22Rv1 (cell line): Measurements from ENCODE around the gene SCGB1C1.
"Not testable (repeated sequence)": the region's sequence is repeated elsewhere in the genome, so short reads cannot be mapped to it uniquely, and the experiment has no call there.

Source experiments
- H3K27ac ChIP-seq: fragments of 450-650 bp; 2 replicates; pipeline ENCODE4 v1.5.1; 2017
- ZFX ChIP-seq: fragments of 450-650 bp; IDR thresholded peaks from 2 replicates; pipeline ENCODE4 v1.6.1; 2017; ENCODE audit warnings: antibody characterized with exemption, borderline replicate concordance
- TF ChIP-seq, protein P1 (sequence below): fragments of 450-650 bp; IDR thresholded peaks from 2 replicates; pipeline ENCODE4 v1.5.1; 2017; ENCODE audit warnings: mild to moderate bottlenecking

SCGB1C1 gene

GRCh38 chr11:192674-193128 lies at the start of gene SCGB1C1:
SCGB1C1 (plus strand) TSS chr11:193078; CDS start chr11:193100, 22 bp downstream.
- H3K27ac ChIP-seq = not testable (repeated sequence)

- H3K27ac ChIP-seq = not testable (repeated sequence)
Measured at GRCh38 chr11:180242-180641, 12.6 kb upstream of the SCGB1C1 start.

DNA sequence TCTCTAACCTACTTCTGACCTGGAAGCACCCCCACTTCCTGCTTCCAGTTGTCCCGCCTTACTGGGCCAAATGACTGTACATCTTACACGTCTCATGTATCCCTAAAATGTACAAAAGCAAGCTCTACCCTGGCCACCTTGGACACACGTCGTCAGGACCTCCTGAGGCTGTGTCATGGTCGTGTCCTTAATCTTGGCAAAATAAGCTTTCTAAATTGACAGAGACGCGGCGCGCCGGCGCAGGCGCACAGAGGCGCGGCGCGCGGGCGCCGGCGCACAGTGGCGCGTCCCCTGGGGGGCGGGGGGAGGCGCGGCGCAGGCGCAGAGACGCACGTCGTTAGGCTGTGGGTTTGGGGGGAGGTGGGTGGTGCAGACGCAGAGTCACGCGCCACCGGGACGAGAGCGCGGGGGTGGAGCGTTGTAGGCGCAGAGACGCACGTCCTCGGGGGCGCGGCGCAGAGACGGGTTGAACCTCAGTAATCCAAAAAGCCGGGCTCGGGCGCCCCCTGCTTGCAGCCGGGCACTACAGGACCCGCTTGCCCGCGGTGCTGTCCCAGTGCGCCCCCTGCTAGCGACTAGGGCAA lies 3.6 kb upstream of the SCGB1C1 start:
- H3K27ac ChIP-seq = not testable (repeated sequence)

- H3K27ac ChIP-seq = not testable (repeated sequence)
Measured at GRCh38 chr11:189843-190311, 3.0 kb upstream of the SCGB1C1 start.

DNA sequence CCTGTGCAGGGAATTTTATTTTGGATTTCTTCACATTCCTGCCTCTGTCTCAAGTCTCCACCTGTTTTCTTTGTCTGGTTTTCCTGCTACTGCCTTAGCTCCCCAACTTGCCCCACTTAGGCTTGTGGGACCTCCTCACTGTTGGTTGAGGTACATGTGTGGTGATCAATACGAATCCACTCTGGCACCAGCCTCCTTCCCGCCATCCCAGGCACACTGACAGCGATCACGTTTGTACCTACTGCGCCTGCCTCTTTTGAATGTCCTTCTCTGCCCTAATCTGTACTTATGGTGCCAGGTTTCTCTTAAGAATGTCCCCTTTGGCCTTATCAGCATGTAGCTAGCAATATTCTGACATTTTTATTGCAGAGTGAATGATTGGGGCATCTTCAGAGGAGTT lies 2.3 kb upstream of the SCGB1C1 start:
- H3K27ac ChIP-seq = not testable (repeated sequence)

DNA sequence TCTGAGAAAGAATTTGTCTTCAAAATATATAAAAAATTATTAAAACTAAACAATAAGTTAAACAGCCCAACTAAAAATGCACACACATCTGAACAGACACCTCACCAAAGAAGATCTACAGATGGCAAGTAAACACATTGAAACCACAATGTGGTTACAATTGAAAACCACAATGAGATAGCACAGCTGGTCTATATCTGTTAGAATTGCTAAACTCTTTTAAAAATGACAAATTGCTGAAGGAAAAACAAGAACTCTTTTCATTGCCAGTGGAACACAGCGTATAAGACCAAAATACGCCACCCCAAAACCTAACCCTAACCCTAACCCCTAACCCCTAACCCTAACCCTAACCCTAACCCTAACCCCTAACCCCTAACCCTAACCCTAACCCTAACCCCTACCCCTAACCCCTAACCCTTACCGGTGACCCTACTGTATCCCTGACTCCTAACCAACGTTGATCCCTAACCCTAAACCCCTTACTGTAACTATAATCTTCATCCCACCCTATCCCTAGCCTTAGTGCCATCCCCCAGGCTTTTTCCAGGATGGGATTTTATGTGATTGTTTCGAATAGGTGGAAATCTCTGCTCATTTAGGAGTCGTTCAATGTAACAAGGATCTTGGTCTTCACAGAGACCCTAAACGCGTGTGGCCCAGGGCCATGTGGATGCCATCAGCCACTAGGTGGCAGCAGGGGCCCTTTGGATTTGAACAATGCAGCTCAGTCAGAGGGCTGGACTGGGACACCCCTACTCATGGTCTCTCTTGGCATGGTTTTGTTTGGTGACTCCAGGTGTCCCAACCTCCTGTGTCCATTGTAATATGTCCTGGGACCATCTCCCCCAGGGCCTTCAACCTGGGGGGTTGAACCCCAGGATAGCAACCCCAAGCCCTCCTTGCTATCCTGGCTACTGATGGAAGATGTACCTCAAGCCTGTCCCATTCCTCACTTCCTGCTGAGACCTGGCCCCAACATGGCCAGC lies 1.1 kb upstream of the SCGB1C1 start:
- H3K27ac ChIP-seq = not testable (repeated sequence)
- TF ChIP-seq, protein P1, sequence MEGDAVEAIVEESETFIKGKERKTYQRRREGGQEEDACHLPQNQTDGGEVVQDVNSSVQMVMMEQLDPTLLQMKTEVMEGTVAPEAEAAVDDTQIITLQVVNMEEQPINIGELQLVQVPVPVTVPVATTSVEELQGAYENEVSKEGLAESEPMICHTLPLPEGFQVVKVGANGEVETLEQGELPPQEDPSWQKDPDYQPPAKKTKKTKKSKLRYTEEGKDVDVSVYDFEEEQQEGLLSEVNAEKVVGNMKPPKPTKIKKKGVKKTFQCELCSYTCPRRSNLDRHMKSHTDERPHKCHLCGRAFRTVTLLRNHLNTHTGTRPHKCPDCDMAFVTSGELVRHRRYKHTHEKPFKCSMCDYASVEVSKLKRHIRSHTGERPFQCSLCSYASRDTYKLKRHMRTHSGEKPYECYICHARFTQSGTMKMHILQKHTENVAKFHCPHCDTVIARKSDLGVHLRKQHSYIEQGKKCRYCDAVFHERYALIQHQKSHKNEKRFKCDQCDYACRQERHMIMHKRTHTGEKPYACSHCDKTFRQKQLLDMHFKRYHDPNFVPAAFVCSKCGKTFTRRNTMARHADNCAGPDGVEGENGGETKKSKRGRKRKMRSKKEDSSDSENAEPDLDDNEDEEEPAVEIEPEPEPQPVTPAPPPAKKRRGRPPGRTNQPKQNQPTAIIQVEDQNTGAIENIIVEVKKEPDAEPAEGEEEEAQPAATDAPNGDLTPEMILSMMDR = peak; percentile 71

DNA sequence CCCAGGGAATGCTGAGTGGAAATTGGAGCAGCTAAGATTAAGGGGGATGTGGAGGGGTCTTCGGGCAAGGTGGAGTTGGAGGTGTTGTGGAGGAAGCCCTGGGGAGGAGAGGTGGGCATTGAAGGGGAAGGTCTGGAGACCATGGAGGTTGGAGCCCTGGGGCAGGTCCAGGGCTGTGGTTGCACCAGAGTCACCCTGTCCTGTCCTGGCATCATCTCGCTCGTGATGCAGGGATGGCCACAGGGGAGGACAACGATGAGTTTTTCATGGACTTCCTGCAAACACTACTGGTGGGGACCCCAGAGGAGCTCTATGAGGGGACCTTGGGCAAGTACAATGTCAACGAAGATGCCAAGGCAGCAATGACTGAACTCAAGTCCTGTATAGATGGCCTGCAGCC lies 603 bp downstream of the SCGB1C1 start:
- not testable (repeated sequence) for H3K27ac ChIP-seq

- H3K27ac ChIP-seq = no peak overlapping the region
- TF ChIP-seq ZFX = no peak
- TF ChIP-seq, protein P1 = no peak
Measured at GRCh38 chr11:196786-197731, 4.2 kb downstream of the SCGB1C1 start.

DNA sequence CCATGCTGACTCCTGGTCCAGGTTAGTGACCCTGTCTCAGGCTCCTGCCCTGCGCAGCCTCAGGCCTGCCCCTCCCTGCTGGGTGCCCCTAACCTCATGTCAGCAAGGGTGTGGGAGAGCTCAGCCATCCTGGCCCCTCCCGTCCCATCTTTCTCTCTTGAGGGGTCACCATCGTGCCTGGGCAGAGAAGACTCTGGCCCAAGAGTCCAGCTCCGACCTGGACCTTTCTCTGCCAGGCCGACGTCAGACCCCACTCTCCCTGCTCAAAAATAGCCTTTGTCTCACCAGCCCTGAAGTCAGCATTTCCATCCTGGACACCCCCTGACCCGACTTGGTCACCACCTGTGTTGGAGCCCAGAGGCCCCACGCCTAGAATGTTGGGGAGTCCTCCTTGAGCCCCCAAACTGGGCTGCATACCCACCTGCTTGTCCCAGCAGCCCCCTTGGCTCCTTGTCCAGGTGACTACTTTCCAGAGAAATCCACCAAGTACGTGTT lies 4.9 kb downstream of the SCGB1C1 start:
- no peak overlapping the region for H3K27ac ChIP-seq
- TF ChIP-seq, protein P1 = no peak
- TF ChIP-seq ZFX = no peak

DNA sequence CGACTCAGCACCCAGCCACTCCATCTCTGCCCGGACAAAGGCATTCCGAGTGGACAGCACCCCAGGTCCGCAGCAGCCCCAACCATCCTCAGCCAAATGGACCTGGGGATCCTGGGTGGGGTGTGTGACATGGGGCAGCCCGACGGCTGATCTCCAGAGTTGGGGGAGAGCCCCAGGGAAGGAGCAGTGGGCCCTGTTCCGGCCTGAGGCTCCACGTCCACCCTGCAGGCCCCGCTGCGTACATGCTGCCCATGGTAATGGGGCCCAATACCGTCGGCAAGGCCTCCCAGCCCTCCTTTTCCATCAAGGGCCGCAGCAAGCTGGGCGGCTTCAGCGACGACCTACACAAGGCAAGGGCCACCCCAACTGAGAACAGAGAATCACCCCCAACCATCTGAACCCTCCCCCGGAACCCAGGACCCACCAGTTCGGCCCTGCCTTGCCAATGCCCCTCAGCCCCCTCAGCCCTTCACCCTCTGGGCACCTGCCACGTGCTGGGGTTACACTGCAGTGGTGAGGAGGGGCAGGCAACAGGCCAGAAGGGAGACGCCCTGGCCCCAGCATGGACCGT lies 5.4 kb downstream of the SCGB1C1 start:
- no peak for TF ChIP-seq ZFX
- TF ChIP-seq, protein P1 = no peak
- no peak overlapping the region for H3K27ac ChIP-seq
